IMR-90 (cell line): ENCODE measurements around the gene SRPRB. TPM values are rescaled to one million over a fixed set of nuclear protein-coding genes. Genes with fewer than 3 reads are reported as not detected.

Experiments
- ATAC-seq: fragments of 200-7000 bp; cut with Tn5 transposase; 2 replicates; pipeline ENCODE4 v1.9.1; 2020; ENCODE audit warnings: low read depth, mild to moderate bottlenecking, moderate library complexity
- BruUV-seq: library from RNA; stranded (reverse); fragments of 400-500 nt; replicated peaks from 2 replicates; lab custom pipeline; 2021; lab: Mats Ljungman, UMichigan
- CTCF ChIA-PET: fragments of 300-600 bp; formaldehyde crosslinking; extraction: SDS; loops from one replicate; lab custom pipeline; 2021; ENCODE audit warnings: antibody characterized with exemption; lab: Yijun Ruan, JAX
- POLR2A ChIA-PET: fragments of 300-600 bp; sonication (Branson Sonifier 250); formaldehyde crosslinking; loops from one replicate; lab custom pipeline; 2022; ENCODE audit warnings: antibody characterized with exemption; ENCODE audit not compliant: unreplicated experiment; lab: Charles Lee
- DNase-seq: peaks from one replicate; pipeline ENCODE4 v3.0.0; 2013
- H2AFZ ChIP-seq: replicated peaks from 2 replicates; pipeline ENCODE3; 2013; ENCODE audit warnings: low read length, mild to moderate bottlenecking; ENCODE audit not compliant: poor library complexity
- H2AK5ac ChIP-seq: 2 replicates; pipeline ENCODE4 v1.6.1; 2013; ENCODE audit warnings: low read depth, low read length, inconsistent platforms
- H2AK9ac ChIP-seq: replicated peaks from 2 replicates; pipeline ENCODE3; 2013; ENCODE audit warnings: mild to moderate bottlenecking, low read depth, low read length, moderate library complexity; ENCODE audit not compliant: poor library complexity
- H2BK120ac ChIP-seq: 2 replicates; pipeline ENCODE4 v1.6.1; 2013; ENCODE audit warnings: low read depth, low read length, inconsistent platforms
- H2BK15ac ChIP-seq: 3 replicates; pipeline ENCODE4 v1.6.1; 2013; ENCODE audit warnings: low read depth, low read length, inconsistent platforms
- H2BK20ac ChIP-seq: 2 replicates; pipeline ENCODE4 v1.6.1; 2013; ENCODE audit warnings: low read depth, mild to moderate bottlenecking, inconsistent platforms, low read length, moderate library complexity
- H2BK5ac ChIP-seq: 2 replicates; pipeline ENCODE4 v1.6.1; 2013; ENCODE audit warnings: mild to moderate bottlenecking, low read depth, low read length, inconsistent platforms; ENCODE audit not compliant: poor library complexity, severe bottlenecking
- H3K14ac ChIP-seq: replicated peaks from 2 replicates; pipeline ENCODE4 v1.6.1; 2013; ENCODE audit warnings: low read depth, low read length, inconsistent platforms
- H3K18ac ChIP-seq: 2 replicates; pipeline ENCODE4 v1.6.1; 2013; ENCODE audit warnings: low read depth, low read length, control low read depth
- H3K23ac ChIP-seq: 2 replicates; pipeline ENCODE4 v1.6.1; 2013; ENCODE audit warnings: low read depth, low read length, inconsistent platforms
- H3K27ac ChIP-seq: 2 replicates; pipeline ENCODE4 v1.5.1; 2013; ENCODE audit warnings: mild to moderate bottlenecking, control low read depth, low read length; ENCODE audit not compliant: insufficient read depth
- H3K27me3 ChIP-seq: 2 replicates; pipeline ENCODE4 v1.6.1; 2013; ENCODE audit warnings: low read length; ENCODE audit not compliant: control insufficient read depth, insufficient read depth
- H3K36me3 ChIP-seq: 2 replicates; pipeline ENCODE4 v1.6.1; 2013; ENCODE audit warnings: low read length, mixed read lengths; ENCODE audit not compliant: control insufficient read depth, insufficient read depth
- H3K4ac ChIP-seq: 2 replicates; pipeline ENCODE4 v1.6.1; 2013; ENCODE audit warnings: low read depth, low read length, inconsistent platforms
- H3K4me1 ChIP-seq: 2 replicates; pipeline ENCODE4 v1.6.1; 2013; ENCODE audit warnings: low read length, mixed read lengths; ENCODE audit not compliant: control insufficient read depth, insufficient read depth
- H3K4me2 ChIP-seq: 2 replicates; pipeline ENCODE4 v1.6.1; 2013; ENCODE audit warnings: low read depth, mild to moderate bottlenecking, control low read depth, low read length, moderate library complexity
- H3K4me3 ChIP-seq: 2 replicates; pipeline ENCODE4 v1.5.1; 2013; ENCODE audit warnings: low read depth, mild to moderate bottlenecking, control low read depth, low read length, moderate library complexity; ENCODE audit not compliant: insufficient read depth
- H3K56ac ChIP-seq: 2 replicates; pipeline ENCODE4 v1.6.1; 2013; ENCODE audit warnings: low read length, inconsistent platforms; ENCODE audit not compliant: insufficient read depth; ENCODE audit errors: extremely low read depth
- H3K79me1 ChIP-seq, 2 experiments: 2 replicates each; pipeline ENCODE4 v1.6.1; 2013; ENCODE audit warnings: low read length in 2 of 2, inconsistent platforms in 1 of 2, low read depth in 1 of 2
- H3K9ac ChIP-seq: 2 replicates; pipeline ENCODE4 v1.6.1; 2013; ENCODE audit warnings: low read depth, low read length, control low read depth
- H3K9me1 ChIP-seq: 2 replicates; pipeline ENCODE4 v1.6.1; 2013; ENCODE audit warnings: low read length, inconsistent platforms; ENCODE audit not compliant: insufficient read depth
- H3K9me3 ChIP-seq: 2 replicates; pipeline ENCODE4 v1.6.1; 2013; ENCODE audit warnings: low read length; ENCODE audit not compliant: control insufficient read depth, insufficient read depth
- H4K20me1 ChIP-seq: 2 replicates; pipeline ENCODE4 v1.6.1; 2013; ENCODE audit warnings: low read length, inconsistent platforms; ENCODE audit not compliant: insufficient read depth
- H4K5ac ChIP-seq: 2 replicates; pipeline ENCODE4 v1.6.1; 2013; ENCODE audit warnings: mild to moderate bottlenecking, low read depth, low read length, control low read depth
- H4K8ac ChIP-seq, 2 experiments: 2 replicates each; pipeline ENCODE4 v1.6.1; 2013; ENCODE audit warnings: low read depth in 2 of 2, low read length in 2 of 2, control low read depth in 1 of 2, inconsistent platforms in 1 of 2
- H4K91ac ChIP-seq: 2 replicates; pipeline ENCODE4 v1.6.1; 2013; ENCODE audit warnings: low read depth, low read length, inconsistent platforms; ENCODE audit not compliant: insufficient read depth
- CTCF ChIP-seq: conservative IDR thresholded peaks from 2 replicates; pipeline ENCODE4 v1.5.1; 2012; ENCODE audit warnings: mild to moderate bottlenecking, low read depth, low read length, improper control_type of control experiment
- FOS ChIP-seq: fragments of 150-350 bp; IDR thresholded peaks from 2 replicates; pipeline ENCODE4 v1.6.1; 2016; ENCODE audit warnings: low read depth, low read length
- MAZ ChIP-seq: IDR thresholded peaks from 2 replicates; pipeline ENCODE4 v1.6.1; 2012; ENCODE audit warnings: low read depth, mild to moderate bottlenecking, low read length, improper control_type of control experiment, moderate library complexity, borderline replicate concordance
- SMC3 ChIP-seq: fragments of 150-350 bp; IDR thresholded peaks from 2 replicates; pipeline ENCODE4 v1.6.1; 2016; ENCODE audit warnings: low read depth, mild to moderate bottlenecking, antibody characterized with exemption, low read length, moderate library complexity
- USF2 ChIP-seq: fragments of 150-350 bp; IDR thresholded peaks from 2 replicates; pipeline ENCODE4 v1.6.1; 2017; ENCODE audit warnings: mild to moderate bottlenecking, antibody characterized with exemption, low read length, low read depth
- WGBS, 2 experiments: methylation state at CpG; one replicate each; pipeline versions ENCODE4 v1.1.5 to v1.1.7; 2013; ENCODE audit warnings: missing lambda C conversion rate in 2 of 2; ENCODE audit not compliant: insufficient read length in 1 of 2; ENCODE audit errors: extremely low coverage in 2 of 2; 5-methylcytosine and 5-hydroxymethylcytosine counted together
- dilution Hi-C: fragments of 300-500 bp; cut with HindIII; formaldehyde crosslinking; loops from one replicate; pipeline ENCODE4 v1.14.3; 2018; ENCODE audit warnings: low sequenced_read_pairs; ENCODE audit not compliant: unreplicated experiment
- in situ Hi-C: fragments of 300-500 bp; cut with MboI; formaldehyde crosslinking; loops from 3 replicates; pipeline ENCODE4 v1.14.3; 2019; ENCODE audit warnings: low sequenced_read_pairs, inconsistent platforms, mixed read lengths
- intact Hi-C: fragments of 100-400 bp; cut with micrococcal nuclease; formaldehyde crosslinking; loops from 2 replicates; pipeline ENCODE4 v1.10.0; 2022
- polyA plus RNA-seq, 3 experiments: library from polyadenylated mRNA; depleted of rRNA; stranded (reverse); fragments of >200 nt; gene quantifications; 2 replicates each; pipeline ENCODE4 v1.2.3, GENCODE V29; 2012; ENCODE audit warnings: low replicate concordance in 1 of 3
- total RNA-seq: library from RNA; depleted of rRNA; stranded (reverse); fragments of >200 nt; gene quantifications from 2 replicates; pipeline ENCODE4 v1.2.3, GENCODE V29; 2012

The SRPRB gene
- total and polyA plus RNA-seq, 2 of the 4 experiments (the other 2 are of a cell fraction) = 28.8 to 131 TPM

GRCh38 chr3:133859381-133860234, 54.0 kb downstream of the SRPRB start:
- Histone ChIP-seq H3K4ac (no peak overlapping the region), H3K23ac (no peak overlapping the region), H3K4me1 (no peaks in the 10 kb centered on the region), H3K79me1 (no peaks in the 10 kb centered on the region), H3K9ac (no peak overlapping the region), H2BK120ac (no peak overlapping the region), H3K36me3 (no peaks in the 10 kb centered on the region), H2AK9ac (no peak overlapping the region), H2AFZ (no peak overlapping the region), H3K14ac (no peak overlapping the region), H3K27me3 (peaks cover 11% of the 10 kb centered on the region), H3K9me3 (no peaks in the 10 kb centered on the region), H3K27ac (no peak overlapping the region), H2BK5ac (no peak overlapping the region), H4K8ac (no peak overlapping the region), H3K9me1 (no peaks in the 10 kb centered on the region), H3K56ac (no peak overlapping the region), H3K4me2 (no peak overlapping the region), H2BK20ac (no peak overlapping the region), H3K18ac (no peak overlapping the region), H4K91ac (no peak overlapping the region), H4K5ac (no peak overlapping the region), H2BK15ac (no peak overlapping the region), H2AK5ac (no peak overlapping the region), H4K20me1 (no peaks in the 10 kb centered on the region), H3K4me3 (no peak overlapping the region)
- ChIA-PET CTCF (no interaction called here), POLR2A (no interaction called here)
- in situ Hi-C loops (no loop called here), dilution Hi-C loops (no loop called here), intact Hi-C loops (no loop called here)
- 56% methylated on average over 2 of the region's 12 CpGs; no CpG with 5 or more reads in 1 of the 2 experiments for WGBS, 2 experiments
- DNase-seq = no peak
- TF ChIP-seq FOS (no peak), USF2 (no peak), CTCF (no peak), SMC3 (no peak), MAZ (no peak)
- no peak for ATAC-seq
- no TSS peak for BruUV-seq
